Heart left ventricle (tissue), 16 donors: ENCODE results near the gene DGAT2. TPM values are rescaled to one million over a fixed set of nuclear protein-coding genes. Genes with fewer than 3 reads are reported as not detected.

Source experiments
- ATAC-seq, 4 donors: fragments of 200-7000 bp; cut with Tn5 transposase; one replicate each; pipeline ENCODE4 v1.9.1; 2020 to 2022; ENCODE audit warnings: moderate library complexity in 4 of 4, mild to moderate bottlenecking in 3 of 4, moderate number of reproducible peaks in 1 of 4
- DNase-seq, 5 donors: peaks; one replicate each; pipeline ENCODE4 v3.0.0-alpha.2; 2020
- H3K27ac ChIP-seq, 12 donors: fragments of 200-600 bp; sonication (generic) in 4 of 12; one replicate each; pipeline versions ENCODE4 v1.5.0 to v1.8.0; 2016 to 2022; ENCODE audit warnings: mild to moderate bottlenecking in 2 of 12
- H3K27me3 ChIP-seq, 9 donors: fragments of 200-600 bp; sonication (generic) in 2 of 9; one replicate each; pipeline versions ENCODE4 v1.5.1 to v1.8.0; 2016 to 2022; ENCODE audit warnings: mild to moderate bottlenecking in 3 of 9
- H3K36me3 ChIP-seq, 9 donors: fragments of 200-600 bp; sonication (generic) in 2 of 9; one replicate each; pipeline versions ENCODE4 v1.5.0 to v1.8.0; 2018 to 2022; ENCODE audit warnings: mild to moderate bottlenecking in 2 of 9
- H3K4me1 ChIP-seq, 12 donors: fragments of 200-600 bp; sonication (generic) in 4 of 12; one replicate each; pipeline versions ENCODE4 v1.5.0 to v1.8.0; 2016 to 2022; ENCODE audit warnings: mild to moderate bottlenecking in 3 of 12
- H3K4me3 ChIP-seq, 12 donors: fragments of 200-600 bp; sonication (generic) in 4 of 12; one replicate each; pipeline versions ENCODE4 v1.5.0 to v1.8.0; 2017 to 2022; ENCODE audit warnings: mild to moderate bottlenecking in 9 of 12, moderate library complexity in 4 of 12
- H3K9me3 ChIP-seq, 12 donors: fragments of 200-600 bp; sonication (generic) in 4 of 12; one replicate each; pipeline versions ENCODE4 v1.5.0 to v1.8.0; 2016 to 2022; ENCODE audit warnings: mild to moderate bottlenecking in 1 of 12
- CTCF ChIP-seq, 12 donors: fragments of 200-600 bp; sonication (generic) in 4 of 12; IDR thresholded peaks; one replicate each; pipeline versions ENCODE4 v1.5.0 to v1.8.0; 2018 to 2022; ENCODE audit warnings: antibody characterized with exemption in 12 of 12, mild to moderate bottlenecking in 5 of 12
- POLR2A ChIP-seq, 2 donors: fragments of 450-650 bp; IDR thresholded peaks; one replicate each; pipeline ENCODE4 v1.6.1; 2017; ENCODE audit warnings: antibody characterized with exemption in 2 of 2, mild to moderate bottlenecking in 2 of 2, moderate library complexity in 2 of 2
- WGBS, 4 donors: extraction: QIAGEN DNeasy Blood & Tissue Kit in 2 of 4; methylation state at CpG; one replicate each; pipeline versions ENCODE4 v1.1.5 to v1.1.7; 2013 to 2018; 5-methylcytosine and 5-hydroxymethylcytosine counted together
- intact Hi-C, 10 donors: fragments of 100-400 bp; cut with DNase I; formaldehyde crosslinking; loops; one replicate each; pipeline versions ENCODE4 v1.11.1 to v1.14.2; 2022
- polyA plus RNA-seq, 2 donors: library from polyadenylated mRNA; stranded (reverse); fragments of 200-250 nt; gene quantifications; one replicate each; pipeline ENCODE4 v1.2.3, GENCODE V29; 2013
- total RNA-seq, 9 donors: library from RNA; depleted of rRNA in 2 of 9; stranded (reverse); fragments of >200 nt in 2 of 9; fragmentation: NEBNext Ultra II Directional in 3 of 9; extraction: Animal tissue kit (Norgen Biotek cat#: 25700) in 3 of 9; gene quantifications; one replicate each; pipeline versions ENCODE4 v1.1.0 to v1.2.4, GENCODE V29; 2016 to 2023
- donor health status: ischemic (EF 13 %, LVEDD 7.1; RV severe dilation, severe dysfunction).
- donor health status: healthy with polysubstance abuse.
- donor health status: DM: no; HTN: yes; CAD: no.
- donor health status: DM: no; HTN: no; CAD: no.
- donor health status: ischemic (EF 25% LVEDD 6.9; RV normal size, moderate dysfunction).
- donor health status: ischemic (EF 25% LVEDD 5.7; RV mildly dilated, moderate dysfunction).
- donor health status: healthy.
- donor health status: DM: yes; HTN: yes; CAD: no.
- donor health status: ischemic (EF 35%, LVEDD 5.7; RV mildly dilated, moderate dysfunction).
- donor health status: nonischemic (EF 11% LVEDD 7.7; RV severe dilation, severe dysfunction).
- donor health status: DM: yes; HTN: yes; CAD: no.
- donor health status: PGD.
- donor health status: ischemic (EF 29% LVEDD 5.4; RV normal size, mild dysfunction).
- donor health status: nonischemic (EF 23%, LVEDD 6.1; RV moderate dilation, normal function).

The DGAT2 gene
- total and polyA plus RNA-seq, 11 donors = 4.0 to 48.3 (median 8.3) TPM

- Histone ChIP-seq H3K4me3 (no peak overlapping the region), H3K27ac (peak overlapping the region in 5 of 12 donors; percentile 16 to 66 (median 39)), H3K4me1 (peaks cover 0 to 26% (median 4%) of the 10 kb centered on the region in 12 donors), H3K9me3 (no peaks in the 10 kb centered on the region), H3K36me3 (no peaks in the 10 kb centered on the region), H3K27me3 (no peaks in the 10 kb centered on the region)
- intact Hi-C loops = no loop called here
- DNase-seq (peak in 2 of 5 donors; percentile 37 to 51), ATAC-seq (peak in 3 of 4 donors; percentile 6 to 23 (median 8))
- TF ChIP-seq CTCF (IDR thresholded peaks at IDR 0.05) (no peak), POLR2A (IDR thresholded peaks at IDR 0.05) (no peak)
- WGBS, 4 donors = 58 to 70% (median 64%) methylated on average over 2 of the region's 2 CpGs
These were observed 25.4 kb downstream of the DGAT2 start for GRCh38 chr11:75793966-75794365.

GRCh38 chr11:75795276-75796090 lies 26.9 kb downstream of the DGAT2 start:
- Histone ChIP-seq H3K4me1 (peaks cover 0 to 26% (median 4%) of the 10 kb centered on the region in 12 donors), H3K4me3 (no peak overlapping the region), H3K27ac (no peak overlapping the region), H3K9me3 (no peaks in the 10 kb centered on the region), H3K36me3 (no peaks in the 10 kb centered on the region), H3K27me3 (no peaks in the 10 kb centered on the region)
- WGBS, 4 donors = 60 to 77% (median 67%) methylated on average over 4 of the region's 4 CpGs
- TF ChIP-seq CTCF (IDR thresholded peaks at IDR 0.05) (no peak), POLR2A (IDR thresholded peaks at IDR 0.05) (no peak)
- ATAC-seq = peak in 1 of 4 donors; percentile 8
- no peak for DNase-seq
- intact Hi-C loops = no loop called here

GRCh38 chr11:75796091-75796435 lies 27.5 kb downstream of the DGAT2 start:
- Histone ChIP-seq H3K4me1 (peaks cover 0 to 26% (median 6%) of the 10 kb centered on the region in 12 donors), H3K27me3 (no peaks in the 10 kb centered on the region), H3K36me3 (no peaks in the 10 kb centered on the region), H3K27ac (no peak overlapping the region), H3K9me3 (no peaks in the 10 kb centered on the region), H3K4me3 (no peak overlapping the region)
- no peak for ATAC-seq
- 61 to 84% (median 67%) methylated on average over 2 of the region's 2 CpGs; no CpG with 5 or more reads in 1 of the 4 donors for WGBS, 4 donors
- intact Hi-C loops = no loop called here
- no peak for DNase-seq
- no peak for TF ChIP-seq CTCF (IDR thresholded peaks at IDR 0.05)
- no peak for TF ChIP-seq POLR2A (IDR thresholded peaks at IDR 0.05)

GRCh38 chr11:75797116-75797515 lies 28.5 kb downstream of the DGAT2 start:
- H3K9me3 ChIP-seq = no peaks in the 10 kb centered on the region
- no peak for TF ChIP-seq POLR2A (IDR thresholded peaks at IDR 0.05)
- no peak for TF ChIP-seq CTCF (IDR thresholded peaks at IDR 0.05)
- H3K4me3 ChIP-seq = no peak overlapping the region
- WGBS, 4 donors = 92 to 100% (median 94%) methylated on average over 2 to 8 of the region's 8 CpGs
- H3K27ac ChIP-seq = no peak overlapping the region
- no peak for DNase-seq
- ATAC-seq = no peak
- intact Hi-C loops = no loop called here
- H3K27me3 ChIP-seq = no peaks in the 10 kb centered on the region
- no peaks in the 10 kb centered on the region for H3K36me3 ChIP-seq
- H3K4me1 ChIP-seq = peaks cover 0 to 26% (median 7%) of the 10 kb centered on the region in 12 donors
